Neural cell (in vitro differentiated cells): ENCODE measurements around the gene ZNF621. TPM values are rescaled to one million over a fixed set of nuclear protein-coding genes. Genes with fewer than 3 reads are reported as not detected.

Experiments used
- H2AFZ ChIP-seq: fragments of 200-600, 300-800 bp; sonication (generic), shearing (Covaris generic); 2 replicates; pipeline ENCODE4 v1.6.0; 2014; ENCODE audit warnings: low read depth, mild to moderate bottlenecking, antibody characterized with exemption, low read length, moderate library complexity
- H3F3A ChIP-seq: fragments of 200-600 bp; shearing (Covaris generic); 2 replicates; pipeline ENCODE4 v1.6.1; 2016; ENCODE audit warnings: mild to moderate bottlenecking, moderate library complexity, mixed read lengths, antibody characterized with exemption, low read length; ENCODE audit not compliant: insufficient read depth, poor library complexity, severe bottlenecking
- H3K27ac ChIP-seq: fragments of 200-600, 300-800 bp; sonication (generic), shearing (Covaris generic); 2 replicates; pipeline ENCODE4 v1.5.1; 2014; ENCODE audit warnings: mild to moderate bottlenecking, low read length, moderate library complexity
- H3K27me3 ChIP-seq: fragments of 300-800, 200-600 bp; sonication (generic), shearing (Covaris generic); 2 replicates; pipeline ENCODE4 v1.6.0; 2014; ENCODE audit warnings: mild to moderate bottlenecking, low read depth, low read length, moderate library complexity; ENCODE audit not compliant: insufficient read depth
- H3K36me3 ChIP-seq: fragments of 300-800, 200-600 bp; sonication (generic), shearing (Covaris generic); 2 replicates; pipeline ENCODE4 v1.5.1; 2014; ENCODE audit warnings: mild to moderate bottlenecking, antibody characterized with exemption, low read length, moderate library complexity; ENCODE audit not compliant: insufficient read depth
- H3K4me2 ChIP-seq: fragments of 300-800, 200-600 bp; sonication (generic), shearing (Covaris generic); 2 replicates; pipeline ENCODE4 v1.6.0; 2014; ENCODE audit warnings: mild to moderate bottlenecking, low read length
- H3K4me3 ChIP-seq: fragments of 300-800, 200-600 bp; sonication (generic), shearing (Covaris generic); 2 replicates; pipeline ENCODE4 v1.5.1; 2014; ENCODE audit warnings: mild to moderate bottlenecking, low read length, moderate library complexity
- H3K79me2 ChIP-seq: fragments of 200-600 bp; shearing (Covaris generic); replicated peaks from 2 replicates; pipeline ENCODE4 v1.6.0; 2014; ENCODE audit warnings: mild to moderate bottlenecking, low read length, moderate library complexity; ENCODE audit not compliant: insufficient read depth
- H3K9ac ChIP-seq: fragments of 300-800, 200-600 bp; sonication (generic), shearing (Covaris generic); 2 replicates; pipeline ENCODE4 v1.6.1; 2016; ENCODE audit warnings: mild to moderate bottlenecking, low read length, mixed read lengths
- H3K9me2 ChIP-seq: fragments of 200-600 bp; shearing (Covaris generic); 2 replicates; pipeline ENCODE4 v1.6.1; 2016; ENCODE audit warnings: mild to moderate bottlenecking, low read length, mixed read lengths; ENCODE audit not compliant: insufficient read depth
- H3K9me3 ChIP-seq: fragments of 200-600, 300-800 bp; sonication (generic), shearing (Covaris generic); 2 replicates; pipeline ENCODE4 v1.6.1; 2016; ENCODE audit warnings: mild to moderate bottlenecking, mixed run types, low read length, moderate library complexity, mixed read lengths
- H4K20me1 ChIP-seq: fragments of 200-600 bp; shearing (Covaris generic); 2 replicates; pipeline ENCODE4 v1.6.1; 2016; ENCODE audit warnings: mild to moderate bottlenecking, mixed run types; ENCODE audit not compliant: insufficient read depth
- EP300 ChIP-seq: fragments of 450-650 bp; conservative IDR thresholded peaks from 2 replicates; pipeline ENCODE4 v1.6.1; 2014; ENCODE audit warnings: antibody characterized with exemption, mild to moderate bottlenecking, moderate library complexity; ENCODE audit not compliant: poor library complexity, severe bottlenecking
- EZH2 ChIP-seq: fragments of 200-600, 300-800 bp; shearing (Covaris generic), sonication (generic); IDR thresholded peaks from 2 replicates; pipeline ENCODE4 v1.6.1; 2014; ENCODE audit warnings: antibody characterized with exemption, low read length, borderline replicate concordance, mild to moderate bottlenecking; ENCODE audit not compliant: insufficient read depth, poor library complexity, severe bottlenecking
- MXI1 ChIP-seq: fragments of 450-650 bp; conservative IDR thresholded peaks from 2 replicates; pipeline ENCODE4 v1.6.1; 2014; ENCODE audit warnings: antibody characterized with exemption, mild to moderate bottlenecking; ENCODE audit not compliant: poor library complexity, severe bottlenecking
- POLR2AphosphoS5 ChIP-seq: IDR thresholded peaks from 2 replicates; pipeline ENCODE4 v1.6.1; 2012
- RAD21 ChIP-seq: fragments of 450-650 bp; conservative IDR thresholded peaks from 2 replicates; pipeline ENCODE4 v1.6.1; 2014; ENCODE audit warnings: antibody characterized with exemption, mild to moderate bottlenecking, moderate library complexity
- SMC3 ChIP-seq: fragments of 450-650 bp; conservative IDR thresholded peaks from 2 replicates; pipeline ENCODE4 v1.6.1; 2014; ENCODE audit warnings: antibody characterized with exemption, mild to moderate bottlenecking, moderate library complexity; ENCODE audit not compliant: poor library complexity
- TAF1 ChIP-seq: IDR thresholded peaks from 2 replicates; pipeline ENCODE4 v1.6.1; 2012; ENCODE audit warnings: low read depth
- polyA plus RNA-seq: library from polyadenylated mRNA; depleted of rRNA; stranded (reverse); fragments of >200 nt; gene quantifications from 2 replicates; pipeline ENCODE4 v1.2.3, GENCODE V29; 2014
- small RNA-seq, 3 experiments: library from RNA; depleted of rRNA; stranded (forward); fragments of <200 nt; gene quantifications; one replicate each; pipeline ENCODE3, GENCODE V24; 2012
- TF ChIP-seq, protein P1 (sequence below): fragments of 450-650 bp; IDR thresholded peaks from 2 replicates; pipeline ENCODE4 v1.5.1; 2014; ENCODE audit warnings: antibody characterized with exemption, mild to moderate bottlenecking, moderate library complexity; ENCODE audit not compliant: poor library complexity, severe bottlenecking
- TF ChIP-seq, protein P2 (sequence below): IDR thresholded peaks from 2 replicates; pipeline ENCODE4 v1.6.1; 2012; ENCODE audit warnings: borderline replicate concordance

The ZNF621 gene
- polyA plus RNA-seq, 1 donor from 2014 or later, result 8.1 TPM

DNA sequence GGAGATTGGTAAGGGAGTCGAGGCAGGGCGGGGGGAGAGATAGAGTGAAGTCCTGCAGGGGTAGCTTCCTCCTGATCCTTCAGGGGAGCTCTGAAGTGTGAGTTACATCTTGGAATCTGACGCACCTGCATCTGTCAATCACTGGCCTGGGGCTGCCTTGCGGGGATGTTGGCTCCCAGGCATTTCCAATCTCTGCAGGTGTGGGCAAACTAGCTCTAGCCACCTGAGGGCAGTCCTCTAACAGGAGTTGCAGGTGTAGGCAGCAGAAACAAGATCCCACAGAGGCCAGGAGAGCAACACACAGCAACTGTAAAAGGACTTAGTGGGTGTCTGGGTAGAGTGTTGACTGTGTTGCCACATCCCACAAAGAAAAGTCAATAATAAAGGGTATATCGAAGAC, 63.6 kb downstream of the ZNF621 start:
- no peak overlapping the region for H3K9ac ChIP-seq
- no peaks in the 10 kb centered on the region for H3K27me3 ChIP-seq
- no peak overlapping the region for H3K4me2 ChIP-seq
- H3K9me3 ChIP-seq, result no peaks in the 10 kb centered on the region
- TF ChIP-seq, protein P1, sequence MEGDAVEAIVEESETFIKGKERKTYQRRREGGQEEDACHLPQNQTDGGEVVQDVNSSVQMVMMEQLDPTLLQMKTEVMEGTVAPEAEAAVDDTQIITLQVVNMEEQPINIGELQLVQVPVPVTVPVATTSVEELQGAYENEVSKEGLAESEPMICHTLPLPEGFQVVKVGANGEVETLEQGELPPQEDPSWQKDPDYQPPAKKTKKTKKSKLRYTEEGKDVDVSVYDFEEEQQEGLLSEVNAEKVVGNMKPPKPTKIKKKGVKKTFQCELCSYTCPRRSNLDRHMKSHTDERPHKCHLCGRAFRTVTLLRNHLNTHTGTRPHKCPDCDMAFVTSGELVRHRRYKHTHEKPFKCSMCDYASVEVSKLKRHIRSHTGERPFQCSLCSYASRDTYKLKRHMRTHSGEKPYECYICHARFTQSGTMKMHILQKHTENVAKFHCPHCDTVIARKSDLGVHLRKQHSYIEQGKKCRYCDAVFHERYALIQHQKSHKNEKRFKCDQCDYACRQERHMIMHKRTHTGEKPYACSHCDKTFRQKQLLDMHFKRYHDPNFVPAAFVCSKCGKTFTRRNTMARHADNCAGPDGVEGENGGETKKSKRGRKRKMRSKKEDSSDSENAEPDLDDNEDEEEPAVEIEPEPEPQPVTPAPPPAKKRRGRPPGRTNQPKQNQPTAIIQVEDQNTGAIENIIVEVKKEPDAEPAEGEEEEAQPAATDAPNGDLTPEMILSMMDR, result no peak
- TF ChIP-seq RAD21, result no peak
- no peak for TF ChIP-seq MXI1
- TF ChIP-seq, protein P2, sequence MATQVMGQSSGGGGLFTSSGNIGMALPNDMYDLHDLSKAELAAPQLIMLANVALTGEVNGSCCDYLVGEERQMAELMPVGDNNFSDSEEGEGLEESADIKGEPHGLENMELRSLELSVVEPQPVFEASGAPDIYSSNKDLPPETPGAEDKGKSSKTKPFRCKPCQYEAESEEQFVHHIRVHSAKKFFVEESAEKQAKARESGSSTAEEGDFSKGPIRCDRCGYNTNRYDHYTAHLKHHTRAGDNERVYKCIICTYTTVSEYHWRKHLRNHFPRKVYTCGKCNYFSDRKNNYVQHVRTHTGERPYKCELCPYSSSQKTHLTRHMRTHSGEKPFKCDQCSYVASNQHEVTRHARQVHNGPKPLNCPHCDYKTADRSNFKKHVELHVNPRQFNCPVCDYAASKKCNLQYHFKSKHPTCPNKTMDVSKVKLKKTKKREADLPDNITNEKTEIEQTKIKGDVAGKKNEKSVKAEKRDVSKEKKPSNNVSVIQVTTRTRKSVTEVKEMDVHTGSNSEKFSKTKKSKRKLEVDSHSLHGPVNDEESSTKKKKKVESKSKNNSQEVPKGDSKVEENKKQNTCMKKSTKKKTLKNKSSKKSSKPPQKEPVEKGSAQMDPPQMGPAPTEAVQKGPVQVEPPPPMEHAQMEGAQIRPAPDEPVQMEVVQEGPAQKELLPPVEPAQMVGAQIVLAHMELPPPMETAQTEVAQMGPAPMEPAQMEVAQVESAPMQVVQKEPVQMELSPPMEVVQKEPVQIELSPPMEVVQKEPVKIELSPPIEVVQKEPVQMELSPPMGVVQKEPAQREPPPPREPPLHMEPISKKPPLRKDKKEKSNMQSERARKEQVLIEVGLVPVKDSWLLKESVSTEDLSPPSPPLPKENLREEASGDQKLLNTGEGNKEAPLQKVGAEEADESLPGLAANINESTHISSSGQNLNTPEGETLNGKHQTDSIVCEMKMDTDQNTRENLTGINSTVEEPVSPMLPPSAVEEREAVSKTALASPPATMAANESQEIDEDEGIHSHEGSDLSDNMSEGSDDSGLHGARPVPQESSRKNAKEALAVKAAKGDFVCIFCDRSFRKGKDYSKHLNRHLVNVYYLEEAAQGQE, result no peak
- no peak for TF ChIP-seq SMC3
- no peak for TF ChIP-seq TAF1
- no peak for TF ChIP-seq EP300
- TF ChIP-seq EZH2, result no peak
- TF ChIP-seq POLR2AphosphoS5, result no peak
- H3K4me3 ChIP-seq, result no peak overlapping the region
- no peaks in the 10 kb centered on the region for H3K9me2 ChIP-seq
- H3F3A ChIP-seq, result no peaks in the 10 kb centered on the region
- H4K20me1 ChIP-seq, result no peaks in the 10 kb centered on the region
- no peak overlapping the region for H3K27ac ChIP-seq
- no peaks in the 10 kb centered on the region for H3K36me3 ChIP-seq
- H3K79me2 ChIP-seq, result no peaks in the 10 kb centered on the region
- no peak overlapping the region for H2AFZ ChIP-seq

Small RNA genes lying within 50 kb of the gene (small RNA-seq; reads per million reads assigned to genes)
- 0.03 to 4.2 (median 0.10) reads per million in 3 experiments for gene RNU5B-2P

Other genes with a start within 250 kb of the ZNF621 start
- 66.7 and 88.0 TPM in 2 replicates for gene EIF1B, start 215.3 kb upstream of the ZNF621 start, polyA plus RNA-seq
- gene ENTPD3, start 137.8 kb upstream of the ZNF621 start, polyA plus RNA-seq, result 2.8 and 3.1 TPM in 2 replicates
- 273 and 288 TPM in 2 replicates for gene RPL14, start 67.6 kb upstream of the ZNF621 start, polyA plus RNA-seq
- gene ZNF619, start 47.8 kb upstream of the ZNF621 start, polyA plus RNA-seq, result 0.33 and 0.78 TPM in 2 replicates
- gene ZNF620, start 18.9 kb upstream of the ZNF621 start, polyA plus RNA-seq, result 20.2 and 31.0 TPM in 2 replicates